22Rv1 (cell line): ENCODE results near the gene UBTF.

Experiments used
- H3K27ac ChIP-seq: fragments of 450-650 bp; 2 replicates; pipeline ENCODE4 v1.5.1; 2017
- CTCF ChIP-seq: fragments of 450-650 bp; IDR thresholded peaks from 2 replicates; pipeline ENCODE4 v1.5.1; 2017; ENCODE audit warnings: mild to moderate bottlenecking
- ZFX ChIP-seq: fragments of 450-650 bp; IDR thresholded peaks from 2 replicates; pipeline ENCODE4 v1.6.1; 2017; ENCODE audit warnings: antibody characterized with exemption, borderline replicate concordance

UBTF gene

GRCh38 chr17:44218344-44219107 lies 949 bp downstream of the UBTF start:
- TF ChIP-seq ZFX (no peak), CTCF (peak; percentile 89)
- H3K27ac ChIP-seq, result peak overlapping the region; percentile 100

DNA sequence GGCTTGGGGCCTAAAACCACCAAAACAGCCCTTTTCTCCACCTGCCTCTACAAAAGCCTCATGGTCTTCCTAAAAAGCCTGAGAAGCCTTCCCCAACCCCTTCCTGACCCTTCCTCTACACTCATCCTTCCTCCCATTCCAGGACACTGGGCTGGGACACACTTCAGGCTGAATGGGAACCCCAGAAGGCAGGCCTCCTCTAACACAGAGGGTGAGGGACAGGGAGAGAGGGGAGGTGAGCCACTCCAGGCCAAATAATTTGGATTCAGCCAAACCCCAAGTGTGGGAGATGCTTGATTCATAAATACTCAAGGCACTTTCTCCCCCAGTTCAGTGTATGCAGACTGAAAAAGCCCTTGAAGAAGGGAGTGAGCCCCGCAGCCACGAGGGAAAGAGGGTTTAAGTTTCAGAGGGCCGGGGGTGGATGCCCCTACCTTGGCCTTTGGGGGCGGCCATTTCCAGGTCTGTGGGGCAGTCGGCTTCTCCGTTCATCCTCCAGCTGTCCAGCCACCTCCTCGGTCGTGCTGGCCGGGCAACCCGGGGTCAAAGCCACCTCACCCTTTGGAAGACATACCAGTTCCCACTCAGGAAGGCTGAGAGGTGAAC lies 1.6 kb downstream of the UBTF start:
- H3K27ac ChIP-seq, result peak overlapping the region; percentile 100
- no peak for TF ChIP-seq CTCF
- TF ChIP-seq ZFX, result no peak

- peak overlapping the region; percentile 100 for H3K27ac ChIP-seq
These were observed 2.8 kb downstream of the UBTF start for GRCh38 chr17:44216694-44217093.

GRCh38 chr17:44216173-44216572 lies 3.3 kb downstream of the UBTF start:
- H3K27ac ChIP-seq, result peak overlapping the region; percentile 100; the same call in 1 of the 2 replicates
- no peak for TF ChIP-seq ZFX
- no peak for TF ChIP-seq CTCF

More at GRCh38 chr17:44216694-44217093, 2.8 kb downstream of the UBTF start:
- TF ChIP-seq ZFX (no peak), CTCF (no peak)

DNA sequence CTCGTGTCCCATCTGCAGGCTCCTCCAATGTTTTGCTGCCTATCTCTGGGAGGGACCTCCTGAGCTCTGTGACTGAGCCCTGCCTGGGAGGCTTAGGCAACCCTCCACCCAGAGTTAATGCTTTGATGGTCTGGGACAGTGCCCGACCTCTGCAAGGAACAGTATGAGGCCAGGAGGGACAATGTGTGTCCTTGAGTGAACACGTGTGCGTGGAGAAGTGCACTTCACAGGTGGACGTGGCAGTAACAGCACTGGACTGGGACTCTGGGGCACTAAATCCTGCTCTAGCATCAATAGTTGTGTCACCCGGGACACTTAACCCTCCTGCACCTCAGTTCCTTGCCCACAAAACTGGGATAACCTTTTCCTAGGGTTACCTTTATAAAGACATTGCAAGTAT lies 4.6 kb downstream of the UBTF start:
- no peak for TF ChIP-seq ZFX
- no peak for TF ChIP-seq CTCF
- peak overlapping the region; percentile 17; the same call in 1 of the 2 replicates for H3K27ac ChIP-seq

GRCh38 chr17:44214230-44214494 lies 5.3 kb downstream of the UBTF start:
- TF ChIP-seq ZFX (no peak), CTCF (no peak)
- H3K27ac ChIP-seq, result 0 out of 2 replicates have a peak overlapping the region, but pooled peaks have one; percentile 17
